ENCODE data around the gene RSU1.
A peak's percentile ranks its signal among the peaks of the same experiment; 100 is the strongest.

The RSU1 gene

DNA sequence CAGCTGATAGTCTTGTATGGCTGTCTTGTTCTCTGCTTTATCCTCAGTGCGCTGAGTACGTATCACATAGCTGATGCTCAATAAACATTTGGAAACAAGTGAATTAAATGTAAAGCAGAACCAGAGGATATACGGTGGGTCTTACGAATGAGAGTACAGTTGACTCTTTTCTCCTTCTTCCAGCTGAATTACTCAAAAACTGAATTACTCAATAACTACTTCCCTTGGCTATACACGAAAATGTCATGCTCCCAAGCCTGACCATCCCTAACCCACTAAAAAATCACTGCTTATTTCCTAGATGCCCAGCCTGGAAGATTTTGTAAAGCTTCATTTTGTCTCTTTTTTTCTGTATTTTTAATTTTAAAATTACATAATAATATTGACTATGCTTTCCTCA is 3.2 kb upstream of the RSU1 start:
- DNase-seq: no peak

DNA sequence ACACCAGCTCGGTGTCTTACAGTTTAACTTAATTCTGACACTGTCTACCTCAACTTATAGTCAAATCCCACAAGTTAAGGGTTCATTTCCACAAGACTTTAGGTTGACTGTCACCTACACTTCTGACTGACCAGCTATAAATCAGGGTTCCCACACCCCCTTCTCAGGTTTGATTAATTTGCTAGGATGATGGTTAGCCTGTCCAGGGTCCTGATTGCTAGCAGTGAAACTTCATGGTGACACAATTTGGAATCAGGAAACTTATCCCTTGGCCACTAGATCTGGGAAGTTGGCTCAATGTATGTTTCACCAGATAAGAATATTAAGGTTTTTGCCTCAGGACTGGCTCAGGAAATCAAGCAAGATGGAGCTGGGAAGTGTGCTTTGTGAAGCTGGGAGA is 2.8 kb upstream of the RSU1 start:
- no peak for DNase-seq

- DNase-seq: no peak
Measured at GRCh38 chr10:16819436-16819835, 2.2 kb upstream of the RSU1 start.

DNA sequence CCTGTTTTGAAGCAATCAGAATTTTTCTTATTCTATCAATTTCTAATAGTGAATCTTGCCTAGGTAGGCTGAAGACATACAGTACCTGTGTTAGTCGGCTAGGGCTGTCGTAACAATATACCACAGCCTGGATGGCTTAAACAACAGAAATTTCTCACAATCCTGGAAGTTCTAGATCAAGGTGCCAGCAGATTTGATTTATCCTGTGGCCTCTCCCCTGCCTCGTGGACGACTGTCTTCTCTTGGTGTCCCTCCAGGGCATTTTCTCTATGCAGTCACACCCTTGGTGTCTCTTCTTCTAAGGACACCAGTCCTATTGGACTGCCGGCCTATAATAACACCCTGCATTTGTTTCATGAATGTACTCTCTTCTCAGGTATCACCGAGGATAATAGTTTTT is 1.8 kb upstream of the RSU1 start:
- peak; percentile 23 for DNase-seq

- DNase-seq: no peak
Measured at GRCh38 chr10:16816830-16817124, 447 bp downstream of the RSU1 start.

DNA sequence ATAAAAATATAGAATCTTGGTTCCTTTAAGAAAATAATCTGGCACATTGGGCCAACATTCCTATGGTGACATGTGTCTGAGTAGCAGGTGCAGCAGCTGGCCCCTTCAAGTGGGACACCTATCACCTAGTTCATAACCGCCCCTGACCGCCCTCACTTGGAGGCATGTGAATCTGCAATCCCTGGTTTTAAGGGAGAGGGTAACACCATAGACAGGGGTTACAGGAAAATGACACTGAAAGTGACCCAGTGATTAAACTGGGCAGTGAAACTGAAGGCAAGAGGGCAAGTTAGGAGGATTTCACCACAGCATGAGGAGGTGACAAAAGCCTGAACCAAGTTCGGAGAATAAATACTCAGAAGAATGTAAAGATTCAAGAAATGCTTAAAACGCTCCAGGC is 1.1 kb downstream of the RSU1 start:
- peak; percentile 6 for DNase-seq

- no peak for DNase-seq
Measured at GRCh38 chr10:16814012-16814411, 3.2 kb downstream of the RSU1 start.

- no peak for DNase-seq
Measured at GRCh38 chr10:16812676-16813075, 4.5 kb downstream of the RSU1 start.

DNA sequence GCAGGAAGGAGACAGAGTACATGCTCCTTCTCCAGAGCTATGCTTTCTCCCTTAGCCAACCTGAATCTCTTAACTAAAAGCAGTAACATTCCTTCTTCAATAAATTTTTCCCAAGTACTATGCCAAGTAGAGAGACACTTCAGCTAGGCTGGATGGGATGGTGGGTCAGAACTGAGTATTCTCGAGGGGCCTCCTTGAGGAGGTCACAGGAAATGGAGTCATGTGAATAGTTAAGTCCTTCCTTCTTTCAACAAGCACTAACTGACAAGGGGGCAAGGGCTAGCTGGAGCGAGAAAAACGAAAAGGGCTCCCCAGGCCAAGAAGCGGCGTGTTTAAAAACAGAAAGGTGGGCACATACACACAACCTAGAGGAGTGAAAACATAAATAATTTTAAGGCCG is 5.5 kb downstream of the RSU1 start:
- DNase-seq: no peak

- DNase-seq: no peak
Measured at GRCh38 chr10:16811292-16811691, 5.9 kb downstream of the RSU1 start.

- DNase-seq: peak; percentile 53
Measured at GRCh38 chr10:16809074-16809718, 8.0 kb downstream of the RSU1 start.

GRCh38 chr10:16804123-16804522 is 13.1 kb downstream of the RSU1 start:
- DNase-seq: no peak

DNA sequence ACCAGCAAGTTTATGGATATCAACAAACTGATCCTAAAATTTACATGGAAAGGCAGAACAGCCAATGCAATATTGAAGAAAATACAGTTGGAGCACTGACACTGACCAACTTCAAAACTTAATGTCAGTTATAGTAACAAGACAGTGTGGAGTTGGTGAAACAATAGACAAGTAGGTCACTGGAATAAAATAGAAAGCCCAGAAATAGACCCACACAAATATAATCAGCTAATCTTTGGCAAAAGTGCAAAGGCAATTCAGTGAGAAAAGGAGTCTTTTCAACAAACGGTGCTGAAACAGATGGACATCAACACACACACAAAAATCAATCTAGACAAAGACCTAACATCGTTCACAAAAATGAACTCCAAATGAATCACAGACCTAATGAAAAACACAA is 13.8 kb downstream of the RSU1 start:
- DNase-seq: no peak

- DNase-seq: no peak
Measured at GRCh38 chr10:16799621-16800020, 17.6 kb downstream of the RSU1 start.

DNA sequence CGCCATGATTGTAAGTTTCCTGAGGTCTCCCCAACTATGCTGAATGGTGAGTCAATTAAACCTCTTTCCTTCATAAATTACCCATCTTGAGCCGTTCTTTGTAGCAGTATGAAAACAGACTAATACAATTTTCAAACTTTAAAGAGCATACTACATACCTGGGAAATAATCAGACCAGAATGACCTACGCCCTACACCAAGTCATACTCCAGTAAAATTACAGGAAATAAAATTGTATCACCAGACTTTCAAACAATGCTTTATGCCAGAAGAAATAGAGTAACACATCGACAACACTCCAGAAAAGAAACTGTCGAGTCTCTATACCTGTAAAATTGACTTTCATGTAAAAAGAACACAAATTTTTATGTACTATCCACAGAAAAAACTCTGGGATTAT is 18.7 kb downstream of the RSU1 start:
- no peak for DNase-seq

DNA sequence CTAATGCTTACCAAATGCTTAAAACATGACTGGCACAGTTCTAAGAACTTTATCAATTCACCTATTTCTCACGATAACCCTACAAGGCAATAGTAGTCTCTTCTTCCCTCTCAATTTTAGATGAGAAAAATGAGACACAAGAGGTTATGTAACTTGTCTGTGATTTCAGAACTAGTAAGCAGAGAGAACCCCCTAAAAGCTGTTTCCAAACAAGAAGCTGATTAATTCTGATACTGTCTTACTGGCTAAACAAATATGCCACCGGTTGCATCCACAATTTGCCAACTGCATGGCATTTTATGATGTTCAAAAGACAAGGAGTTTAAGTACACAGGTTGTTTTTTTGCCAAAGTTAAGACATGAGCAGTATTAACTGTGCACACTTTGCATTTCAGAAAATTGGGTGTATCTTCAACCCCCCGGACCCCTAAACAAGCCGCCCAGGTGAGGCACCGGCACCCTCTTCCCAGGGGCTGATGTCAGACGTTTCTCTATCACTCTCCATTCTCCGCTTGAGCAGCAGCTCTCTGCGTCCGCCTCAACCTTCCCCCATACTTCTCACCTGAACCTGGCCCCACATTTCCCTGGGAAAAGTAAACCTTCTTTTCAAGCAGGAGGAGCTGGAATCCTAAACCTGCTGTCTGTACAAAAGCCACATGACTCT is 21.7 kb downstream of the RSU1 start:
- no peak for DNase-seq

GRCh38 chr10:16794005-16794404 is 23.2 kb downstream of the RSU1 start:
- DNase-seq: no peak

GRCh38 chr10:16792675-16793074 is 24.5 kb downstream of the RSU1 start:
- DNase-seq: no peak

GRCh38 chr10:16789765-16790164 is 27.5 kb downstream of the RSU1 start:
- no peak for DNase-seq

DNA sequence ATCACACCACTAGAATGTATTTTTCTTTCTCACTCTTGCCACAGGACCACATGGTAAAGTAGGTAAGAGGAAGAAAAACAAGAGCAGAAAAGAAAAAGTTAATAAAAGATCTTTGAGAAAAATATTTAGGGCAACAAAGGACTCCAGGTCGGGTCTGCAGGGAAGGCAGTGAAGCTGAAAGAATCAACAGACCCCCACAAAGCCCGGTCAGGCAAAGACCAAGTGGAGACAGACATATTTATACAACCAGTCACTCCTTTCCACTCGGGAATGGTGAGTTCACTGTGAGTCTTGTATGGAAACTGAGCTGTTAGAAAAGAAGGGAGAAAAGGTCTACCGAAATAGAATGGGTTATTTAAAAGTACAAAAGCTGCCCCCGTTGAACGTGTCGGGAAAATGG is 28.0 kb downstream of the RSU1 start:
- no peak for DNase-seq

GRCh38 chr10:16788778-16789177 is 28.4 kb downstream of the RSU1 start:
- DNase-seq: no peak

GRCh38 chr10:16788125-16788524 is 29.1 kb downstream of the RSU1 start:
- no peak for DNase-seq

GRCh38 chr10:16787361-16787791 is 29.8 kb downstream of the RSU1 start:
- no peak for DNase-seq

DNA sequence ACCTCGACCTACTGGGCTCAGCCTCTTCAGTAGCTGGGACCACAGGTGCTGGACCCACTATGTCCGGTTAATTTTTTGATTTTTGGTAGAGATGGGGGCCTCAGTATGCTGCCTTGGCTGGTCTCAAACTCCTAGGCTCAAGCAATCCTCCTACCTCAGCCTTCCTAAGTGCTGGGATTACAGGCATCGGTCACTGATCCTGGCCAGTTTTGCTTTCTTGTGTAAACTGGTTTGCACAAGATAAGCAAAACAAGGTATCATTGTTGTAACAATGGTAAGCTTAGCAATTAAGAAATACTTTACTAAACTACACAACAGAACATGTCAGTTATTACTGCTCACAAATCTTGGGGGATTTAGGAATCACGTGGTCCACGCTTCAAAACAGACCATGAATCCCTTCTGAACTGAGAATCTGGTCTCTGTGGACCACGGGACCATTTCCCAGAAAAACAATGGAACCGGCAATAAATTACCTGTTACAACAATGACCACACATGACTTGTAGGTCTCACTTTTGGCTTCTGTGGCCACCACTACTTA is 36.8 kb downstream of the RSU1 start:
- no peak for DNase-seq

GRCh38 chr10:16779384-16779915 is 37.8 kb downstream of the RSU1 start:
- DNase-seq: peak; percentile 43
